Esophagus mucosa (tissue), 1 donor: ENCODE data around the gene GADD45G. TPM values are rescaled to one million over a fixed set of nuclear protein-coding genes. Genes with fewer than 3 reads are reported as not detected.

Experiments
- ATAC-seq: fragments of 200-7000 bp; cut with Tn5 transposase; one replicate; pipeline ENCODE4 v1.9.1; 2020
- total RNA-seq: library from RNA; stranded (reverse); gene quantifications from one replicate; pipeline ENCODE4 v1.2.4, GENCODE V29; 2023
- donor health status: DM: yes; HTN: yes; CAD: no.

The GADD45G gene
- total RNA-seq, 1 donor from 2014 or later: 1.6 TPM

DNA sequence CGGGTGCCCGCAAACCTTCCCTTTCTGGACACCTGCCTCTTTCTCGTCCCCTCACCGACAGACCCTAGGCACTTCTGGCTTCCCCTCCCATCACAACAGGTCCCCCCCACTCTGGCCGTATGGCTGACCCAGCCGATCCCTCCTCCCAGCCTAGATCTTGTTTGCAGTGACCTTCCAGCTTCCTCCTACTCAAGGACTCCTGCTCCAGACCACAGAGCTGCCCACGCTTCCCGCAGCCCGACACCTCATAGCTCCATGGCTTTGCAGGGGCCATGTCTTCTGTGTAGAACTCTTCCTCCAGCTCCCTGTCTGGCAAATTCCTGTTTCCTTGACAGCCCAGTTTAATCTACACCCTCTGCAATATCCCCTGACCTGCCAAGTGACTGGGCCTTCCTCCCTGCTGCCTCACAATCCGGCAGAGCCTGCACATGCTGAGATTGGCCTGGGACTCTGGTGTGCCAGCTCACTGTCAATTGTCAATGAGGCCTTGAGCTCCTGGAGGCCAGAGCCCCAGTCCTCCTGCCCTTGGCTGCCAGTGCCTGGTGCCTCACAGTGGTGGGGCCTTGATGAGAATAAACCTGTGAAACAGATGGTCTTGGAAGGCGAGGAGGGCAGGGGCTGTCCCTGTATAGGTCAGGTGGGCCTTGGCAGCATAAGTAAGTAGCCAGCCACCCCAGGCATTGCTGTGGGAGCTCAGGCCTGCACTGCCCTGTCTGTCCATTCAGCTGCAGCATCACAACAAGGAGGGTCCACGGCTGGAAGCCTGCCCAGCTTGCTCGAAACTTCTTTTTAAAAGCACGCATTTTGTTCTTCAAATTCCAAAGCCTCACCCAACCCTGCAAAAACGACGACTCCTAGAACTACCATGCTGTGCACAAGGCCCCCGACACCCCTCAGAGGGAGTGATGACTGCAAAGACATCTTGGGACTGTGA lies 50.5 kb downstream of the GADD45G start:
- ATAC-seq: no peak

Other genes with a start within 250 kb of the GADD45G start
- gene SEMA4D, start 106.9 kb upstream of the GADD45G start, total RNA-seq: 30.4 TPM